RWPE1 (cell line): Measurements from ENCODE around the gene HINT3.
A peak's percentile ranks its signal among the peaks of the same experiment; 100 is the strongest.
"Not testable (repeated sequence)": the region's sequence is repeated elsewhere in the genome, so short reads cannot be mapped to it uniquely, and the experiment has no call there.

Experiments
- CTCF ChIA-PET: fragments of 350-600 bp; sonication (Branson Sonifier 250); formaldehyde crosslinking; extraction: SDS; loops from one replicate; lab custom pipeline; 2021; lab: Yijun Ruan, JAX
- POLR2A ChIA-PET: fragments of 400-600 bp; formaldehyde crosslinking; extraction: SDS; loops from one replicate; lab custom pipeline; 2020; ENCODE audit warnings: antibody characterized with exemption; ENCODE audit not compliant: low non-redundant PET; lab: Yijun Ruan, JAX
- DNase-seq: peaks from one replicate; pipeline ENCODE4 v3.0.0; 2012; ENCODE audit warnings: low spot score
- H3K27ac ChIP-seq: fragments of 450-650 bp; 2 replicates; pipeline ENCODE4 v1.5.1; 2017
- TF ChIP-seq, protein P1 (sequence below): fragments of 450-650 bp; conservative IDR thresholded peaks from 2 replicates; pipeline ENCODE4 v1.5.1; 2017; ENCODE audit warnings: low read depth, mild to moderate bottlenecking

Gene HINT3

DNA sequence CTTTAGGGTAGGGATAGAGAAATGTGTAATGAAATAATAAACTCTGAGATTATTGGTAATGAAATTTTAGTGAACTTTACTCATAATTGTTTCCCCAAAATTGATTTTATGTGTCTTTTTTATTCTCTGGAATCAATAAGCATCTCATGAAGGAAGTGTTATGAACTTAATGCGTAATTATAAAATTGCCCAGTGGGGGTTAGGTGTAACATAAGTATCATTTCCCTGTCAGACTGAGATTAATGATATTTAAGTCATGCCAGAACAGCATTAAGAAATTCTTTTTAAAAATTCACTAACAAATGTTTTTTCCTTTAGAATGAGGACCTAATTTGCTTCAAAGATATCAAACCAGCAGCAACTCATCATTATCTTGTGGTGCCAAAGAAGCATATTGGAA lies 10.0 kb downstream of the HINT3 start:
- H3K27ac ChIP-seq: no peak overlapping the region
- CTCF ChIA-PET: interaction anchor here (0.7 kb wide), 1 partner anchor 94 kb away, joined by 3 read pairs; no protein-coding TSS in a partner anchor
- DNase-seq: no peak
- POLR2A ChIA-PET: no interaction called here
- TF ChIP-seq, protein P1, sequence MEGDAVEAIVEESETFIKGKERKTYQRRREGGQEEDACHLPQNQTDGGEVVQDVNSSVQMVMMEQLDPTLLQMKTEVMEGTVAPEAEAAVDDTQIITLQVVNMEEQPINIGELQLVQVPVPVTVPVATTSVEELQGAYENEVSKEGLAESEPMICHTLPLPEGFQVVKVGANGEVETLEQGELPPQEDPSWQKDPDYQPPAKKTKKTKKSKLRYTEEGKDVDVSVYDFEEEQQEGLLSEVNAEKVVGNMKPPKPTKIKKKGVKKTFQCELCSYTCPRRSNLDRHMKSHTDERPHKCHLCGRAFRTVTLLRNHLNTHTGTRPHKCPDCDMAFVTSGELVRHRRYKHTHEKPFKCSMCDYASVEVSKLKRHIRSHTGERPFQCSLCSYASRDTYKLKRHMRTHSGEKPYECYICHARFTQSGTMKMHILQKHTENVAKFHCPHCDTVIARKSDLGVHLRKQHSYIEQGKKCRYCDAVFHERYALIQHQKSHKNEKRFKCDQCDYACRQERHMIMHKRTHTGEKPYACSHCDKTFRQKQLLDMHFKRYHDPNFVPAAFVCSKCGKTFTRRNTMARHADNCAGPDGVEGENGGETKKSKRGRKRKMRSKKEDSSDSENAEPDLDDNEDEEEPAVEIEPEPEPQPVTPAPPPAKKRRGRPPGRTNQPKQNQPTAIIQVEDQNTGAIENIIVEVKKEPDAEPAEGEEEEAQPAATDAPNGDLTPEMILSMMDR: no peak; the same call in 1 of the 2 replicates

GRCh38 chr6:125968493-125968892 lies 11.9 kb downstream of the HINT3 start:
- no peak overlapping the region for H3K27ac ChIP-seq
- TF ChIP-seq, protein P1: no peak
- ChIA-PET POLR2A (no interaction called here), CTCF (no interaction called here)
- DNase-seq: no peak

GRCh38 chr6:125970760-125971159 lies 14.2 kb downstream of the HINT3 start:
- TF ChIP-seq, protein P1: no peak
- POLR2A ChIA-PET: no interaction called here

GRCh38 chr6:125972478-125972877 lies 15.9 kb downstream of the HINT3 start:
- CTCF ChIA-PET, DNase-seq, POLR2A ChIA-PET, H3K27ac ChIP-seq: not testable (repeated sequence)

More at GRCh38 chr6:125970760-125971159, 14.2 kb downstream of the HINT3 start:
- H3K27ac ChIP-seq: no peak overlapping the region
- DNase-seq: no peak
- CTCF ChIA-PET: interaction anchor here (0.9 kb wide), 1 partner anchor 20 kb away, joined by 3 read pairs; no protein-coding TSS in a partner anchor

- TF ChIP-seq, protein P1: peak; percentile 63
- ChIA-PET POLR2A (no interaction called here), CTCF (interaction anchor here (0.6 to 1.7 kb wide), 11 partner anchors 9 to 1526 kb away, joined by 3 to 12 read pairs (median 4); partner anchors contain the start of gene TRMT11)
- no peak overlapping the region for H3K27ac ChIP-seq
- DNase-seq: no peak
Observed at GRCh38 chr6:125974214-125974866, 17.8 kb downstream of the HINT3 start.

DNA sequence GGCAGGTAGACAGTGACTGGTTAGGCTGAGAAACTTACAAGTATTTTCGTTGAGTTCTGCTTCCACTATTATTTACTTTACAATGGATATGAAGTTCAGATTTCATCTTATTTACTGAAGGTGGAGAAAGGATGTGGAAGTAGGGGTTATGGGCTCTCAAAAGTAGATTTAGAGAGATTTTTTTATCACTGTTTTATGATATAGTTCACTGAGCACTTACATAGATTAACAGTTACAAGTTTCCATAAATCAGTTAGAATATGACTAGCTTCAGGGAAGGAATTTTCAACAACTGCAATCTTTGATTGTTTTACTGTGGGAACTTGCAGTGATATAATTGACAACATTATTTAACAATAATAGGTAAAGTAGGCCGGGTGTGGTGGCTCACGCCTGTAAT lies 22.5 kb downstream of the HINT3 start:
- TF ChIP-seq, protein P1: no peak
- ChIA-PET CTCF (no interaction called here), POLR2A (no interaction called here)
- no peak for DNase-seq
- no peak overlapping the region for H3K27ac ChIP-seq

DNA sequence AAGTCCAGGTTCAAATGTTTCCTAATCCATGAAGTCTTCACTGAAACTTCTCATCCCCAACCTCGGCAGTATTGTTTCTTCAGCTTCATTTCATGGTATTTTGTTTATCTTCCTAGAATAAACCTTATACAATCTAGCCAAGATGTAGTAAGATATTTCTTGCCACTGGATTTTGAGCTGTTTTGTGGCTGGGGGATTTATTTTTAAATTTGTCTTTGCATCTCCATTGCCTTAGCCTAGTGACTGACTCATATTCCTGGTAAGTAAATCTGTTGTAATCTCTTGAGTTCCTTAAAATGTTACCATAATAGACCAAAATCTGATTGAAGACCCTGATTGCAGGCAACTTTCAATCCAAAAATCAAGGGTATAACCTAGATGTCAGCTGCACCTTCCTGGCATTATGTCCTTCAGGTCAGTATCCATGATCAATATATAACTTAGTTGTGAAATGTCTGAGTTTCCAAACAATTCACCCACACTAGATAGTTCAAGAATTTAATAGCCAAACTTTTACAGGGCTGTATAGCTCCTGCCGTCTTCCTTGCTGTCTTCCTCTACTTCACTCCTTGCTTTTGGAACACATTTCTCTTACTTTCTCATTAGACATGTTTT lies 25.1 kb downstream of the HINT3 start:
- no peak overlapping the region for H3K27ac ChIP-seq
- DNase-seq: no peak
- ChIA-PET POLR2A (no interaction called here), CTCF (interaction anchor here (1.0 kb wide), 1 partner anchor 10 kb away, joined by 3 read pairs; no protein-coding TSS in a partner anchor)
- TF ChIP-seq, protein P1: no peak
